Endothelial cell of umbilical vein (primary cell): ENCODE results near the gene CSK. TPM values are rescaled to one million over a fixed set of nuclear protein-coding genes. Genes with fewer than 3 reads are reported as not detected.

Experiments used
- BruUV-seq: library from RNA; stranded (reverse); fragments of 400-500 nt; replicated peaks from 2 replicates; lab custom pipeline; 2021; lab: Mats Ljungman, UMichigan
- CTCF ChIA-PET: fragments of 300-600, 350-600 bp; sonication (Branson Sonifier 250); formaldehyde crosslinking; loops from one replicate; lab custom pipeline; 2021; ENCODE audit warnings: antibody characterized with exemption, inconsistent platforms; lab: Charles Lee
- POLR2A ChIA-PET: fragments of 300-600, 350-600 bp; sonication (Branson Sonifier 250); formaldehyde crosslinking; loops from one replicate; lab custom pipeline; 2021; ENCODE audit warnings: antibody characterized with exemption, inconsistent platforms; lab: Charles Lee
- DNase-seq: peaks from one replicate; pipeline ENCODE4 v3.0.0-alpha.2; 2011; ENCODE audit warnings: low read depth, low spot score
- FAIRE-seq: peaks from 2 replicates; lab custom pipeline; 2011; peaks lifted over from hg19 to GRCh38; lab: Jason Lieb, UNC
- H2AFZ ChIP-seq: 2 replicates; pipeline ENCODE4 v1.6.0; 2012; ENCODE audit warnings: low read depth, low read length, control low read depth, inconsistent platforms
- H3K27ac ChIP-seq: 2 replicates; pipeline ENCODE4 v1.5.1; 2011; ENCODE audit warnings: low read depth, mild to moderate bottlenecking, control low read depth, low read length, moderate library complexity; ENCODE audit not compliant: insufficient read depth
- H3K27me3 ChIP-seq, 2 experiments: 2 replicates each; pipeline versions ENCODE4 v1.6.0 to v1.6.1; 2011; ENCODE audit warnings: low read length in 2 of 2, mixed read lengths in 1 of 2; ENCODE audit not compliant: control insufficient read depth in 2 of 2, insufficient read depth in 2 of 2
- H3K36me3 ChIP-seq, 2 experiments: 2 replicates in 1 of 2; 3 replicates in 1 of 2; pipeline ENCODE4 v1.5.1; 2011; ENCODE audit warnings: low read length in 2 of 2, mild to moderate bottlenecking in 1 of 2, moderate library complexity in 1 of 2; ENCODE audit not compliant: control insufficient read depth in 2 of 2, insufficient read depth in 2 of 2; ENCODE audit errors: extremely low read depth in 1 of 2
- H3K4me1 ChIP-seq: 3 replicates; pipeline ENCODE4 v1.5.1; 2011; ENCODE audit warnings: mild to moderate bottlenecking, low read length; ENCODE audit not compliant: control insufficient read depth, insufficient read depth; ENCODE audit errors: extremely low read depth
- H3K4me2 ChIP-seq: 2 replicates; pipeline ENCODE4 v1.6.1; 2011; ENCODE audit warnings: low read length, control low read depth, mixed read lengths; ENCODE audit not compliant: insufficient read depth
- H3K4me3 ChIP-seq, 3 experiments: fragments of 200-600 bp in 1 of 3; sonication (generic), shearing (Covaris generic) in 1 of 3; replicated peaks in 1 of 3; 2 replicates each; pipeline ENCODE4 v1.5.1; 2011 to 2016; ENCODE audit warnings: control low read depth in 3 of 3, low read length in 3 of 3, mild to moderate bottlenecking in 2 of 3, inconsistent platforms in 1 of 3, low read depth in 1 of 3, moderate library complexity in 1 of 3; ENCODE audit not compliant: insufficient read depth in 1 of 3
- H3K79me2 ChIP-seq: 2 replicates; pipeline ENCODE4 v1.6.0; 2012; ENCODE audit warnings: low read length, inconsistent platforms; ENCODE audit not compliant: control insufficient read depth, insufficient read depth
- H3K9ac ChIP-seq: replicated peaks from 2 replicates; pipeline ENCODE3; 2011; ENCODE audit warnings: low read length, control low read depth; ENCODE audit not compliant: insufficient read depth; ENCODE audit errors: extremely low read depth
- H3K9me1 ChIP-seq: replicated peaks from 3 replicates; pipeline ENCODE4 v1.6.0; 2011; ENCODE audit warnings: mild to moderate bottlenecking, low read length; ENCODE audit not compliant: control insufficient read depth, insufficient read depth; ENCODE audit errors: extremely low read depth
- H3K9me3 ChIP-seq: replicated peaks from 2 replicates; pipeline ENCODE4 v1.5.1; 2012; ENCODE audit warnings: low read length, inconsistent platforms; ENCODE audit not compliant: control insufficient read depth, insufficient read depth
- H4K20me1 ChIP-seq: replicated peaks from 2 replicates; pipeline ENCODE3; 2011; ENCODE audit warnings: mild to moderate bottlenecking, low read length; ENCODE audit not compliant: control insufficient read depth, insufficient read depth; ENCODE audit errors: extremely low read depth
- EZH2 ChIP-seq: IDR thresholded peaks from 2 replicates; pipeline ENCODE4 v1.6.1; 2012; ENCODE audit warnings: borderline replicate concordance, low read depth, mild to moderate bottlenecking, moderate library complexity, low read length, inconsistent platforms; ENCODE audit not compliant: severe bottlenecking
- FOS ChIP-seq: IDR thresholded peaks from 2 replicates; pipeline ENCODE4 v1.6.1; 2011; ENCODE audit warnings: mild to moderate bottlenecking, low read length, moderate library complexity, borderline replicate concordance; ENCODE audit not compliant: insufficient read depth
- GATA2 ChIP-seq: IDR thresholded peaks from 2 replicates; pipeline ENCODE4 v1.7.0; 2011; ENCODE audit warnings: low read depth, mild to moderate bottlenecking, moderate library complexity, mixed read lengths, low read length; ENCODE audit not compliant: insufficient read length, insufficient read depth
- JUN ChIP-seq: IDR thresholded peaks from 2 replicates; pipeline ENCODE4 v1.6.1; 2011; ENCODE audit warnings: borderline replicate concordance, low read depth; ENCODE audit not compliant: insufficient read length, insufficient read depth
- MYC ChIP-seq: IDR thresholded peaks from one replicate; pipeline ENCODE4 v1.6.1; 2011; ENCODE audit warnings: mild to moderate bottlenecking, low read depth, low read length
- POLR2A ChIP-seq: IDR thresholded peaks from 2 replicates; pipeline ENCODE4 v1.6.1; 2012; ENCODE audit warnings: low read depth, mild to moderate bottlenecking, control low read depth, low read length
- POLR2AphosphoS5 ChIP-seq: IDR thresholded peaks from 2 replicates; pipeline ENCODE4 v1.6.1; 2012; ENCODE audit warnings: low read depth, mild to moderate bottlenecking, control low read depth, low read length, moderate library complexity; ENCODE audit not compliant: insufficient read depth
- dilution Hi-C: fragments of 300-500 bp; cut with MboI; formaldehyde crosslinking; loops from one replicate; pipeline ENCODE4 v1.15.0; 2019; ENCODE audit warnings: low sequenced_read_pairs; ENCODE audit not compliant: extremely low pct_ligation_motif_present
- intact Hi-C: fragments of 100-400 bp; cut with micrococcal nuclease; formaldehyde crosslinking; loops from one replicate; pipeline ENCODE4 v1.10.0; 2022
- polyA plus RNA-seq, 4 experiments: library from polyadenylated mRNA; depleted of rRNA in 3 of 4; stranded (reverse) in 3 of 4; unstranded in 1 of 4; fragments of >200 nt; gene quantifications; 2 replicates each; pipeline versions ENCODE4 v1.2.1 to v1.2.3, GENCODE V29; 2011 to 2012; ENCODE audit warnings: missing spikeins in 1 of 4
- total RNA-seq: library from RNA; stranded (reverse); gene quantifications from 2 replicates; pipeline ENCODE4 v1.2.3, GENCODE V29; 2021
- TF ChIP-seq, protein P1 (sequence below), 2 donors: IDR thresholded peaks; 1 replicate in 1 of 2; 2 replicates in 1 of 2; pipeline ENCODE4 v1.5.1; 2011; ENCODE audit warnings: low read length in 2 of 2, mild to moderate bottlenecking in 2 of 2, moderate library complexity in 2 of 2, control low read depth in 1 of 2, inconsistent platforms in 1 of 2, low read depth in 1 of 2; ENCODE audit not compliant: insufficient read depth in 1 of 2; ENCODE audit errors: extremely low read depth in 1 of 2
- TF ChIP-seq, protein P2 (sequence below): IDR thresholded peaks from 2 replicates; pipeline ENCODE4 v1.6.1; 2011; ENCODE audit not compliant: insufficient read depth, insufficient read length

Gene CSK
- total and polyA plus RNA-seq, 2 donors (not counting 3 experiments of a cell fraction or from before 2014, with no cell fraction given): 41.2 to 104 TPM

DNA sequence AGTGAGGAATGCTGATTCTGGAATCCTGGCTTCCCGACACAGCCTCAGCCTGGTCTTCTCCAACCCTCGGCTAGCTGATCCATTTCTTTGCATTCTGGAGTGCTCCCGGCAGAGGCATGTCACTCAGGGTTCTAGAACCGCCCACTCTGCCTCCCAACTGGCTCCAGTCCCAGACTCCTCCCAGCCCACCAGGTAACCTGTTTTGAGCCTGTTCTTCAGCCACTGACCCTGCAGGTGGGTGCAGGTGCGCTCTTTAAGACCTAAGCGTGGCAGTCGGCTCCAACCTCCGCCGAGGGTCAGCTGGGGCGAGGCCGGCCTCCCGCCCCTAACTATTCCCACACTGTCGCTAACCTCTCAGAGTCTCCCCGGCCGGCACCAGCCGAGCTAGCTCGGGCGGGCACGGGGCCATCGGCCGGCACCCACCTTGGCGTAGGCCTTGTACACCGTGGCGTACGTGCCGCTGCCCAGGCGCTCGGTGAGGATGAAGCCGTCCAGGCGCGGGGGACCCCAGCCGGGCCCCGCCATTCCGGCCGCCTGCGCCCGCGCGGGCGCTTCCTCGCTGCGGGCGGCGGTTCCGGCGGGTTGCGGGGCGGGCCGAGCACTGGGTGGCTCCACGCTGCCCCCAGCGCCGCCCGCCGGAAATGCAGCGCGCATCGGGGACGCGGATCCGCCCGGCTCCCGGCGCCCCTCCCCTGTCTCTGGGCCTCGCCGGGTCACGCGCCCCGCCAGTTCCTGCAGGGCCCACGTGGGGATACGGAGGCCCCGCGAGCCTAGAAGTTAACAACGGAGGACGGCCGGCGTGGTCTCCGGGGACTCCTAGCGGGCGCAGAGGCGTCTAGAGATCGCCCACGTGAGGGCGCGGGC, 60.9 kb downstream of the CSK start, which contains the start of gene ULK3:
ULK3 (minus strand) TSS at position 576 of the 864 bp plus-strand sequence; CDS start at position 525, 51 bp downstream.
- POLR2A ChIA-PET: no interaction called here
- no peaks in the 10 kb centered on the region for H4K20me1 ChIP-seq
- dilution Hi-C loops (no loop called here), intact Hi-C loops (loop anchor here (1.0 to 5.0 kb wide), 5 partner anchors 30 to 108 kb away; partner anchors contain the start of genes COX5A and SCAMP2)
- FAIRE-seq: peak; percentile 87
- peak within 1 kb of the TSS; percentile 89 for H2AFZ ChIP-seq
- H3K4me3 ChIP-seq: peak within 1 kb of the TSS; percentile 61 to 81 (median 71)
- BruUV-seq: no TSS peak
- peaks cover 2% of the 10 kb centered on the region for H3K79me2 ChIP-seq
- no peaks in the 10 kb centered on the region for H3K27me3 ChIP-seq
- TF ChIP-seq JUN: no peak
- peak; percentile 88 for TF ChIP-seq POLR2A
- TF ChIP-seq, protein P1, sequence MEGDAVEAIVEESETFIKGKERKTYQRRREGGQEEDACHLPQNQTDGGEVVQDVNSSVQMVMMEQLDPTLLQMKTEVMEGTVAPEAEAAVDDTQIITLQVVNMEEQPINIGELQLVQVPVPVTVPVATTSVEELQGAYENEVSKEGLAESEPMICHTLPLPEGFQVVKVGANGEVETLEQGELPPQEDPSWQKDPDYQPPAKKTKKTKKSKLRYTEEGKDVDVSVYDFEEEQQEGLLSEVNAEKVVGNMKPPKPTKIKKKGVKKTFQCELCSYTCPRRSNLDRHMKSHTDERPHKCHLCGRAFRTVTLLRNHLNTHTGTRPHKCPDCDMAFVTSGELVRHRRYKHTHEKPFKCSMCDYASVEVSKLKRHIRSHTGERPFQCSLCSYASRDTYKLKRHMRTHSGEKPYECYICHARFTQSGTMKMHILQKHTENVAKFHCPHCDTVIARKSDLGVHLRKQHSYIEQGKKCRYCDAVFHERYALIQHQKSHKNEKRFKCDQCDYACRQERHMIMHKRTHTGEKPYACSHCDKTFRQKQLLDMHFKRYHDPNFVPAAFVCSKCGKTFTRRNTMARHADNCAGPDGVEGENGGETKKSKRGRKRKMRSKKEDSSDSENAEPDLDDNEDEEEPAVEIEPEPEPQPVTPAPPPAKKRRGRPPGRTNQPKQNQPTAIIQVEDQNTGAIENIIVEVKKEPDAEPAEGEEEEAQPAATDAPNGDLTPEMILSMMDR (IDR thresholded peaks at IDR 0.05; ENCODE audit: extremely low read depth in 1 of 2, insufficient read depth in 1 of 2, low read depth in 1 of 2, low read length in 2 of 2): peak; percentile 36 to 57
- peak; percentile 88 for TF ChIP-seq POLR2AphosphoS5
- peak; percentile 42 for TF ChIP-seq MYC
- no peak for TF ChIP-seq GATA2
- TF ChIP-seq FOS: no peak
- TF ChIP-seq, protein P2, sequence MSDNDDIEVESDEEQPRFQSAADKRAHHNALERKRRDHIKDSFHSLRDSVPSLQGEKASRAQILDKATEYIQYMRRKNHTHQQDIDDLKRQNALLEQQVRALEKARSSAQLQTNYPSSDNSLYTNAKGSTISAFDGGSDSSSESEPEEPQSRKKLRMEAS: peak; percentile 85
- no peak for TF ChIP-seq EZH2
- DNase-seq: peak; percentile 81
- H3K4me1 ChIP-seq: peaks cover 11% of the 10 kb centered on the region
- H3K4me2 ChIP-seq: peak within 1 kb of the TSS; percentile 87
- H3K9ac ChIP-seq: peak within 1 kb of the TSS; percentile 79
- H3K9me3 ChIP-seq: no peaks in the 10 kb centered on the region
- H3K36me3 ChIP-seq: peaks cover 0 to 17% of the 10 kb centered on the region in 2 experiments
- H3K9me1 ChIP-seq: no peaks in the 10 kb centered on the region
- CTCF ChIA-PET: interaction anchor here (1.1 to 5.3 kb wide), 8 partner anchors 28 to 108 kb away, joined by 3 to 37 read pairs (median 6); no protein-coding TSS in a partner anchor
- H3K27ac ChIP-seq: peak within 1 kb of the TSS; percentile 60
